GM21360 (cell line): ENCODE measurements around the gene PPFIA3.
"Not testable (repeated sequence)": the region's sequence is repeated elsewhere in the genome, so short reads cannot be mapped to it uniquely, and the experiment has no call there.

Source experiments
- ATAC-seq: cut with Tn5 transposase; IDR thresholded peaks from one replicate; pipeline ENCODE4 v1.9.1; 2021; ENCODE audit warnings: mild to moderate bottlenecking, moderate library complexity; ENCODE audit not compliant: unreplicated experiment

Gene PPFIA3

DNA sequence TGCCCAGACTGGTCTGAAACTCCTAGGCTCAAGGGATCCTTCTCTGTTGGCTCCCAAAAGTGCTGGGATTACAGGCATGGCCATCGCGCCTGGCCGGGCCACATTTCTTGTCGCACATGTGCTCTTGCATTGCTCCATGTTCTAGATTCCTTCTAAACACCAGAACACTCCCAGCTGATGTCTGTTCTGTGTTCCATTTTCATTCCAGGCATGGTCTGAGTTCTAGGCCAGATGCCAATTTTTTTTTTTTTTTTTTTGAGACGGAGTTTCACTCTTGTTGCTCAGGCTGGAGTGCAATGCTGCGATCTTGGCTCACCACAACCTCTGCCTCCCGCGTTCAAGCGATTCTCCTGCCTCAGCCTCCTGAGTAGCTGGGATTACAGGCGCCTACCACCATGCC lies 2.5 kb downstream of the PPFIA3 start:
- ATAC-seq, result not testable (repeated sequence)

DNA sequence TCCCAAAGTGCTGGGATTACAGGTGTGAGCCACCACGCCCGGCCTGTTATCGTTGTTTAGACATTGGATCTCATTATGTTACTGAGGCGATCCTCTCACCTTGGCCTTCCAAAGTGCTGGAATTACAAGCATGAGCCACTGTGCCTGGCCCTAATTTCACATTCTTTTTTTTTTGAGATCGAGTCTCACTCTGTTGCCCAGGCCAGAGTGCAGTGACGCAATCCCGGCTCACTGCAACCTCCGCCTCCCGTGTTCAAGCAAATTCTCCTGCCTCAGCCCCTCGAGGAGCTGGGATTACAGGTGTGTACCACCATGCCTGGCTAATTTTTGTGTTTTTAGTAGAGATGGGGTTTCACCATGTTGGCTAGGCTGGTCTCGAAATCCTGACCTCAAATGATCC lies 3.9 kb downstream of the PPFIA3 start:
- not testable (repeated sequence) for ATAC-seq

DNA sequence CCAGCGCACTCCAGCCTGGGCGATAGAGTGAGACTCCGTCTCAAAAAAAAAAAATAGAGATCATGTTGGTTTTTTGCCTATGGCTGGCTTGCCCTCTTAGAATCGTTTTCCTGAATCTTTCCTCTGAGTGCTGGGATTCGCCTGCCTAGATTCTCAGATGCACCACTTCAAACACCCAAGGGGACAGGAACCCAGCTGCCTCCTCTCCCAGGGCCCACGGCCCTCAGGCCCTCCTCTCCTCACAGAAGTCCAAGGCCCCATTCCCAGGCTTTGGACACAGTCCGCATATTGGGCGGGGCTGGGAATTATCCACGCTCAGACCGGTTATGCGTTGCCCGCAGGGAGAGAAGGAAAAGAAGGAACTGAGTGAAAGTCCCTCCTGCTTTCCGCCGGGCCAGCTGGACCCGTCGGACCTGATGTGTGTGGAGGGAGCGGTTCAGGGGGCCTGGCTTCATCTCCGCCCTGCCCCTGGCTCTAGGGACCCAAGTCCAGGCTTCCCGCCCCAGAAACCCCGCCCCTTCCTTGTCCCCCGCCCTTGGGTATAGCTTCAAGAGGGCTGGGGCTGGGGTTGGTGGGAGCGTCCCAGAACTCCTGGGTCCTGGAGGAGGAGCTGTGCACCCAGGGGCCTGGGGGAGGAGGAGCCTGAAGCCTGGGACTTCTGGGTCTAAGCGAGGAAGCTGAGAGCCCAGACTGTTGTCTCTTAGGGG lies 5.8 kb downstream of the PPFIA3 start:
- no peak for ATAC-seq

DNA sequence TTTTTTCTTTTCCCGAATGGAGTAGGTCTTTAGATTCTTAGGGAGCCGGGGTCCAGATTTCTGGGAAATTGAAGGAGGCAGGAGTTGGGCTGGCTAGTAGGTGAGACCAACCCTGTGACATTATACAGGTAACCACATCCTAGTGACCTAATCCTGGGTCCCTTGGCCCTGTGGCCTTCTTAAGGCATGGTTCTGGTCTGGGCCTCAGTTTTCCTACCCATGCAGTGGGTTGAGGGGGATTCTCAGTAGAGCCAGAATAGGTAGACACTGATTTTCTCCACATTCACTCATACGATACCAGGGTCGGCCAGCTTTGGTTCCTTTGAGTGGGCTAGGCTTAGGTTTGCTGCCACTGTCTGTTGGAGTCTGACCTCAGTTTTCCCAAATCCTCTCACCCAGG lies 7.2 kb downstream of the PPFIA3 start:
- ATAC-seq, result no peak

DNA sequence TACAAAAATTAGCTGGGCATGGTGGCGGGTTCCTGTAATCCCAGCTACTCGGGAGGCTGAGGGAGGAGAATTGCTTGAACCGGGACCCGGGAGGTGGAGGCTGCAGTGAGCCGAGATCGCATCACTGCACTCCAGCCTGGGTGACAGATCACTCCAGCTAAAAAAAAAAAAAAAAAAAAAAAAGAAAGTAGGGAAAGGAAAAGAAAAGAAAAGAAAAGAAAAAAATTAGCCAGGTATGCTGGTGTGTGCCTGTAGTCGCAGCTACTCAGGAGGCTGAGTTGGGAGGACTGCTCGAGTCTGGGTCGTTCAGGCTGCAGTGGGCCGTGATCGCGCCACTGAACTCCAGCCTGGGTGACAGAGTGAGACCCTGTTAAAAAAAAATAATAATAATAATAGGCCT lies 7.9 kb downstream of the PPFIA3 start:
- ATAC-seq, result not testable (repeated sequence)

DNA sequence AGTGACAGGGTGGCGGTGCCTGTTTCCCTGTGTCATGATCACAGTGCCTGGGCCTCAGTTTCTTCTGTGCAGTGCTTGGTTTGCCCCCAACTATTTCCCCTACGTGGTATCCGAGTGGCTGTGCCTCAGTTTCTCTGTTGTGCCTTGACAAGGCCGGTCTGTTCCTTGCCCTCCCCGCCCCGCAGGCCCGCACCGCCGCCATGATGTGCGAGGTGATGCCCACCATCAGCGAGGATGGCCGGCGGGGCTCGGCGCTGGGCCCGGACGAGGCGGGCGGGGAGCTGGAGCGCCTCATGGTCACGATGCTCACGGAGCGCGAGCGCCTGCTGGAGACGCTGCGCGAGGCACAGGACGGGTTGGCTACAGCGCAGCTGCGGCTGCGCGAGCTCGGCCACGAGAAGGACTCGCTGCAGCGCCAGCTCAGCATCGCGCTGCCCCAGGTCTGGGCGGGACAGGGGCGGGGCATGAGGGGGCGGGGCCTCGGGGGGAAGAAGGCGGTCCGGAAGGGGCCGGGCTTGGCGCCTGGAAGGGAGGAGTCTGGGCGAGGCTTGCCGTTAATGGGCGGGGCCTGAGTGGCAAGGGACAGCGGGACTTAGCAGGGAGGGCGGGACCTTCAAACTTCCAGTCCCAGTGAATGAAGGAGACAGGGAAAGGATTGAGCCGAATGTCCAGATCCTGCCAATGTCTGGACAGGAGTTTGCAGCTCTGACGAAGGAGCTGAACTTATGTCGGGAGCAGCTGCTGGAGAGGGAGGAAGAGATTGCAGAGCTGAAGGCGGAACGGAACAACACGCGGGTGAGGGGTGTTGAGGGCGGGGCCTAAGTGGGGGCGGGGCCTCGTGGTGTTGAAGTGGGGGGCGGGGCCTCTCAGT lies 8.6 kb downstream of the PPFIA3 start:
- ATAC-seq, result peak; percentile 73

DNA sequence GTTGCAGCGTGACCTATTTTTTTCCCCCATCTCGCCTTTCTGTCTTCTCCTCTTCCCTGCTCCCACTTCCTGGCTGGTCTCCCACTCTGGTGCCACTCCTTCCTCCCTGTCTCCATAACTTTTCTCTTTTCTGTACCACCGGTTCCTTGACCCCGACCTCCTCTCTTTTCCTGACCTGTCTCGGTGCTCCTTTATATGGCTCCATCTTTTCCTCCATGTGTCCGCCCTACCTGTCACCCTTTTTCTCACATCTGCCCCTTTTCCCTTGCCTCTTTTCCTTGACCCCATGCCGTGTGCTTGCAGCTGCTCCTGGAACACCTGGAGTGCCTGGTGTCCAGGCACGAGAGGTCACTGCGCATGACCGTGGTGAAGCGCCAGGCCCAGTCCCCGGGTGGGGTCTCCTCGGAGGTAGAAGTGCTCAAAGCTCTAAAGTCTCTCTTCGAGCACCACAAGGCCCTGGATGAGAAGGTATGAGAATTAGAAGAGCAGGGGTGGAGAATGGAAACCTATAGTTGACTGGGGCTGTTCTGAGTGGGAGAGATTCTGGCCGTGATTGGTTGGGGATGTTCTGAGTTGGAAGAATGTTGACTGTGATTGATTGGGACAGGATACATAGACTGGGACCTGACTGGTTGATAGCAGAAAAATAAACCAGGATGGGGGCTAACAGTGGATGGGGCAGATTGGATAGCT lies 9.3 kb downstream of the PPFIA3 start:
- ATAC-seq, result no peak

DNA sequence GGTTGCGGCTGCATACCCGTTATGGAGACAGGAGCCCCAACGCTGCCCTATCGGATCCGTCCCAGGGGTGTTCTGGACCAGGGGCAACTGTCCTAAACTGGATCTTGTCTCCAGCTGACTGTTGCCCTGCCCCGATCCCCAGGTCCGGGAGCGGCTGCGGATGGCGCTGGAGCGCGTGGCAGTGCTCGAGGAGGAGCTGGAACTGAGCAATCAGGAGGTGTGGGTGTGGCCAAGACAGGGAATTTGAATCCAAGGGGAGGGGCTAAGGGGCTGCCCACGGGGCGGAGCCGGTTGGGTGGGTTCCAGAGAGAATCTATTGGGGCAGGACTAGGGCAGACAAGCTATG lies 9.9 kb downstream of the PPFIA3 start:
- no peak for ATAC-seq

DNA sequence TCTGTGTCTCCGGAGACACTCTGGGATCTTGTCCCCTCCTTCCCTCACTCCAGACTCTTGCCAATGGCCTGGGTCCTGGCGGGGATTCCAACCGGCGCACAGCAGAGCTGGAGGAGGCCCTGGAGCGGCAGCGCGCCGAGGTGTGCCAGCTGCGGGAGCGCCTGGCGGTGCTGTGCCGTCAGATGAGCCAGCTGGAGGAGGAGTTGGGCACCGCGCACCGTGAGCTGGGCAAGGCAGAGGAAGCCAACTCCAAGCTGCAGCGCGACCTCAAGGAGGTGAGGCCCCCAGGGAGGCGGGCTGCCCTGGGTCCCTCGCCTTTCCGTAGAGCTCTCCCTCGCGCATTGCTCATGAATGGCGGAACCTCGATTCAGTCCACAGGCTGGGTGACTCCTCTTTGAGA lies 11.0 kb downstream of the PPFIA3 start:
- no peak for ATAC-seq

DNA sequence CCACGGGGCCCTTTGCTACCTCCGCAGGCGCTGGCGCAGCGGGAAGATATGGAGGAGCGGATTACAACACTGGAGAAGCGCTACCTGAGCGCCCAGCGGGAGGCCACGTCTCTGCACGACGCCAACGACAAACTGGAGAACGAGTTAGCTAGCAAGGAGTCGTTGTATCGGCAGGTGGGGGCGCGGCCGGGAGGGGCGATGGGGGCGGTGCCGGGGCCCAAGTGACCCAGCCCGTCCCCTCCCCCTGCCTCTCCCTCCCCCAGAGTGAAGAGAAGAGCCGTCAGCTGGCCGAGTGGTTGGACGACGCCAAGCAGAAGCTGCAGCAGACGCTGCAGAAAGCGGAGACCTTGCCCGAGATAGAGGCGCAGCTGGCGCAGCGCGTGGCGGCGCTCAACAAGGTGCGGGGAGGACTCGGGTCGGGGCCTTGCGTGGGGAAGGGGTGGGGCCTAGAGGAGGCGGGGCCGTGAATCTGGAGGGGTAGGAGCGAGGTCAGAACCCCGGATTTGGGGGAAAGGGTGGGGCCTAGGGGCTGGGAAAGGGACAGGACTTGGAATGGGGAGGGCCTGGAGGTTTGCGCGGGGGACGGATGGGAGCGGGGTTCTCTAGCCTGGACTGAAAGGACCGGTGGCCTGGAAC lies 13.7 kb downstream of the PPFIA3 start:
- no peak for ATAC-seq

DNA sequence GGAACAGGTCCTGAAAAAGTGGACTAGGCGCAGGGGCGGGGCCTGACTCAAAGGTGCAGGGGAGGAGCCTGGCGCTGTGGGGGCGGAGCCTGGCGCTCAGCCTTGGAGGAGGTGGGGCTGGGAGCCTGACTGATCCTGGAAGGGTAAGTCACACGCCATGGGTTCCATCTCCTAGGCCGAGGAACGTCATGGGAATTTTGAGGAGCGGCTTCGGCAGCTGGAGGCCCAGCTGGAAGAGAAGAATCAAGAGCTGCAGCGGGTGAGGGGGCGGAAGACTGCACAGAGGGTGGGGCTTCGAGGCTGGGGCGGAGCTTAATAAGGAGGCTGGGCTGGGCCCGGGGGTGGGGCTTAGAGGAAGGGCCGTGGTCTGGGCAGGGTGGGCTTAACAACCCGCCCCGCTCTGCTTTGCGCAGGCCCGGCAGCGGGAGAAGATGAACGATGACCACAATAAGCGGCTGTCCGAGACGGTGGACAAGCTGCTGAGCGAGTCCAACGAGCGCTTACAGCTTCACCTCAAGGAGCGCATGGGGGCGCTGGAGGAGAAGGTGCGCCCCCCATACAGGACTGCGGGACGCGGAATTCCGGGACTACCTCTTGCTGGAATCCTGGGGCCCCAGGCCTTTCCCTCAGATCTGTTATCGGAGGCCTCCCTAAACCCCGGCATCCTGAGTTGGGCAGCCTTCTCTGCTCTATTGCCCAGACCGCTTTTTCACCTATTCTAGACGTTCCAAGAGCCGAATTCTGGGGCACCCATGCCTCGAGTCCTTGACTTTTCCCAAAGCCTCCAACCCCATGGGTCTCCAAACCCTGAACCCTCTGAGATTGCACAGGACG lies 14.5 kb downstream of the PPFIA3 start:
- ATAC-seq, result no peak

DNA sequence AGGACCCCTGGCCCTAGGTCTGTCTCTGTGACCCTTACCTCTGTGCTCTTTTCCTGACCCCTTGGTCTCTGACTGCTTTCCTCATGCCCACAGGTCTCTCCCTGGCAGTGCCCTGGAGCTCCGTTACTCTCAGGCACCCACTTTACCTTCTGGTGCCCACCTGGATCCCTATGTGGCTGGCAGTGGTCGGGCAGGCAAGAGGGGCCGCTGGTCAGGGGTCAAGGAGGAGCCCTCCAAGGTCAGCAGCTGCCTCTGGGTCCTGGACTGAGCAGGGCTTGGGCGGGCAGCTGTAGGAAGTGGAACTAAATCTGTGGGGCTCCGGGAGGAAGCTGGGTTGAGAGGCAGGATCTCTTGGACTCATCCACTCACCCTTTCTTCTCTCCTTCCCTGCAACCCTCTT lies 16.3 kb downstream of the PPFIA3 start:
- ATAC-seq, result no peak

DNA sequence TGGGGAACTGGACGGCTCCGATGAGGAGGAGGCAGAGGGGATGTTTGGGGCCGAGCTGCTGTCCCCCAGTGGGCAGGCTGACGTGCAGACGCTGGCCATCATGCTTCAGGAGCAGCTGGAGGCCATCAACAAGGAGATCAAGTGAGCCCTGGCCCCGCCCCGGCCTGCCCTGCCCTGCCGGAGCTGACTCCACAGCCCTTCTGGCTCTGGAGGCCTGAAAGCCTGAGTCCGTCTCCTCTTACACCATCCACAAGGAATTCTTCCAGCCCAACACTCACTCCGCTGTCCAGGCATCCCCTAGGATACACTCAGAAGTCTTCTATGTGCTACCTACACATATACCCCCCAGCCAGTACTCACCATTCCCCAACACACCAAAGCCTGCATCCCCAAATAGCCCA lies 17.4 kb downstream of the PPFIA3 start:
- ATAC-seq, result no peak

DNA sequence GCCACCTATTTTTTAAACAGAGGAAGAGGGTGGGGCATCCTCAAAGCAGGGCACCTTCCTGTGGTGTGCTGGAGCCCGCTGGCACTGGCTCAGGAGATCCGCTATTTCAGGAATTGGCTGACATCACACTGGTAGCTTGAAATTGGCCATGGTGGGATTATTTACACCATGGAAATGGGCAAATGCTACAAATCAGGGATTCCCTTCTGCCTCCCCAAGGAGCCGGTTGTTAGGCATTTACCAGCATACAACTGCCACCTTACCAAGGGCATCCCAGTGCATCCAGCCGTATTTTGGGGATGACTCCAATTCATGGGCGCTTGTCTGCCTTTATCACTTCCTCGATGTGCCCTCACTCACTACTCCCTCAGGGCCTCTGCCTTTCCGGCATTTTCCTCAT lies 21.6 kb downstream of the PPFIA3 start:
- ATAC-seq, result no peak

DNA sequence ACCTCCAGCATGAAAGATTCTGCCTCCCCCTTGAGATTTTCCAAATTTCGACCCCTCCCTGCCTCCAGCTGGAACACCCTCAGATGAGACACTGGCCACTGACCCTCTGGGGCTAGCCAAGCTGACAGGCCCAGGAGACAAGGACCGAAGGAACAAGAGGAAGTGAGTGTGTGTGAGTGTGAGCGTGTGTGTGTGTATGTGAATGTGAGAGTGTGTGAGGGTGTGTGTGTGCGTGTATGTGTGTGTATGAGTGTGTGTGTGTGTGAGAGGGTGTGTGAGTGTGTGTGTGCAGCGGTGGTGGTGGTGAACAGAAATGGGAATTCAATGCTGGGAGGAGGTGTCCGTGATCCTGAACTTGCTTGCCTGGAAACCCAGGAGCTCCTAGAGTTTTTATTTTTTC lies 22.0 kb downstream of the PPFIA3 start:
- no peak for ATAC-seq

DNA sequence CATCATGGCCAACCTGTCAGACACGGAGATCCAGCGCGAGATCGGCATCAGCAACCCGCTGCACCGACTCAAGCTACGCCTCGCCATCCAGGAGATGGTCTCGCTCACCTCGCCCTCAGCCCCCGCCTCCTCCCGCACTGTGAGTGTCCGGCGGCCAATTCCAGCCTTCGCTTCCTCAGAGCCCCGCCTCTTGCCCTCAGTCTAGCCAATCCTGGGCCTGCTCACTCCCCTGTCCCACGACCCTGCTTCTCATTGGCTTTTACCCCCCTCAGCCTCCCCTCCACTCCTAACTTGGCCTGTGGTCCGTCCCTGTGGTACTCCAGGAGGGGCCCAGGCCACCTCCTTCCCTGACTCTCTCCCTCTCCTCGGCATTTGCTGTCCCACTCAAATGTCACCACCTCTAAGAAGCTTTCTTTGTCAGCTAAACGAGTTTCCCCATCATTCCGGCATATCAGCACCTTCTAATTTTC lies 23.6 kb downstream of the PPFIA3 start:
- ATAC-seq, result no peak

DNA sequence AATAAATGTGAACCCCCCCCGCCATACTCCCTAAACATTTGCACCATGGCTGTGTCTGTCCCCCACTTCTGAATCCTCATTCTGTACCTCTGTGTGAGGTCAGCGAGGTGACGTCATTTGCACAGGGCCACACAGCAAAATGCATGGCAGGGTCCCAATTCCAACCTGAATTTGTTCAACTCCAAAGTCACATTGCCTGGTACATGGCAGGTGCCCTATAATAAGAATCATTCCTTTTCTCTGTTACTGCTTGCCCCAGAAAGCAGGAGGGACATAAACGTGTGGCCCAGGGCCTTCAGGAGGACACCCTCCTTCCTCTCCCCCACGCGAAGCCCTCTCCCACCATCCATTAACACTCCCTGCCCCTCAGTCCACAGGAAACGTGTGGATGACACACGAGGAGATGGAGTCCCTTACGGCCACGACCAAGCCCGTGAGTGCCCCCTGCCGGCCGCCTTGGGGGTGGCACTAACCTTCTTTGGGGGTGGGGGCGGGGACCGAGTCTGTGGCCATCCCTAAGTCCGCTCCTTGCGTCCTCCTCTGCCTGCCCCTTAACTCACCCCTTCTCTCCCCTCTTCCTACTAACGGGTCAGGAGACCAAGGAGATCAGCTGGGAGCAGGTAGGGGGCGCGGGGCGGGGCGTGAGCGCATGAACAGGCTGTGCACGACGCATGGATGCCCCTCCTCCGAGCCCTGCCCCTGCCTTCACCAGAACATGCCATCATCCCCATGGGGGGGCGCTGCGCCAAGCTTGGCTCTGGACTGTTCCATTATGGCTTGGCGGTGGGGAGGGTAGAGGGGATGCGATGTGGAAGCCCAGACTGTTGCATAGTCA lies 26.4 kb downstream of the PPFIA3 start:
- ATAC-seq, result no peak

DNA sequence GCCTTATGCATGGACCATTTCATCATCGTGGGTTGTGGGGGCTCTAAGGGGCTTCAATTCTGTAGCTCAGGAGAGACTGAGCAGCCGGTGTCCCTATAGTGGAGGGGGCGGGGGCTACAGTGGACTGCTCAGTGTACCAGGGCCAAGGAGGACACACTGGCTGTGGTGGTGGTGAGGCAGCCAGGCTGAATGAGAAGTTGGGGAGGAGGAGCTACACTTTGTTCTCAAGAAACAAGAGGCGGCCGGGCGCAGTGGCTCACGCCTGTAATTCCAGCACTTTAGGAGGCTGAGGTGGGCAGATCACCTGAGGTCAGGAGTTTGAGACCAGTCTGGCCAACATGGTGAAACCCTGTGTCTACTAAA lies 27.0 kb downstream of the PPFIA3 start:
- ATAC-seq, result not testable (repeated sequence)

DNA sequence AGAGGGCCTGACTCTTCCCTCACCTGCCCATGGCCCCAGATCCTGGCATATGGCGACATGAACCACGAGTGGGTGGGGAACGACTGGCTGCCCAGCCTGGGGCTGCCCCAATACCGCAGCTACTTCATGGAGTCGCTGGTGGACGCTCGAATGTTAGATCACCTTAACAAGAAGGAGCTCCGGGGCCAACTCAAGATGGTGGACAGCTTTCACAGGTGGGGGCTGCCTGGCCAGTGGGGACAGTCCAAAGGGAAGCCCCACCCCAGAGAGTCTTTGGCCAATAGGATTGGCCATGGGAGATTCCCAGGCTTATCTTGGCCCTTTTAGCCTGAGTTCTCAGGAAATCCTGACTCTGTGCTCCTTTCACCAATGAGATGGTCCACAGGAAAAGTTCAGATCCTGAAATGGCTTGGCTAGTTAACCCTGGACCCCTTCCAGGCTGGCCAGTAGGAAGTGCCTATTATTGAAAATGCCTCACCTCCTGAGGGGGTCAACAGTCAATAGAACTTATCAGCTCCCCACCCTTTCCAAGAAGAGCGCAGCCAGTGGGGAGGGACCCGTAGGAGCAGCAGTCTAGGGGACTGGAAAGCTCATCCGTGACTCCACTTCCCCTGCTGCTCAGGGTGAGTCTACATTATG lies 28.8 kb downstream of the PPFIA3 start:
- ATAC-seq, result no peak
